Inferior parietal cortex (tissue), 1 donor: ENCODE data around the gene NINJ1.

Source experiments
- DNase-seq: peaks from one replicate; pipeline ENCODE4 v3.0.0-alpha.2; 2016; ENCODE audit errors: extremely low spot score

The NINJ1 gene

DNA sequence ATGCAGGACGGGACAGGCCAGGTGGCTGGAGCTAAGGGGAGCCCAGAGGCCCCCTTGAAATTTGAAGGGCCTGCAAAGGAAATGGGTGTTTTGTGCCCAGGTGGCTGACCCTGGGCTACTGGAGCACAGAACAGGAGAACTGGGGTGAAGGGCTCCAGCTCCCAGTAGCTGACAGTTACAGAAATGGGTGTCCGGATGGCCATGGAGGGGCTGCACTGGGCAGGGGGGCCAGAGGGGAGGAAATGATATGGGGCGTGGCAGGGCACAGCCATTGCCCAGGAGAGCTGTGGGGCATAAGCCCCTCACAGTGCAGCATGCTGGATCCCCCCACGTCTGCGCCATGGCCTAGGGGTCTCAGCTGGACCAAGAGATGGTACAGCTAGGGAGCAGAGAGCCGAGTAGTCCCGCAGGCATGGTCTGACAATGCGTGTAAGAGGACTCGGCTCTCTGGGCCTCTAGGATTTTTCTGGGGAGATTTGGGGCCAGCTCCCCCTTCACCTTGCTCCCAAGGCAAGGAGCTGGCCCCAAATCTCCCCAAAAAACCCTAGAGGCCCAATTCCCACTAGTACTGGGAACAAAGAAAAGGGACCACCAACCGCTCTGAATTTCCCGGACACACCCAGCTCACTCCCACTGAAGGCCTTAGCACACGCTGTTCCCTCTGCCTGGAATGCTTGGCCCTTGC, 45.9 kb downstream of the NINJ1 start:
- DNase-seq = no peak

- DNase-seq = no peak
Observed at GRCh38 chr9:93086447-93087224, 47.4 kb downstream of the NINJ1 start.

DNA sequence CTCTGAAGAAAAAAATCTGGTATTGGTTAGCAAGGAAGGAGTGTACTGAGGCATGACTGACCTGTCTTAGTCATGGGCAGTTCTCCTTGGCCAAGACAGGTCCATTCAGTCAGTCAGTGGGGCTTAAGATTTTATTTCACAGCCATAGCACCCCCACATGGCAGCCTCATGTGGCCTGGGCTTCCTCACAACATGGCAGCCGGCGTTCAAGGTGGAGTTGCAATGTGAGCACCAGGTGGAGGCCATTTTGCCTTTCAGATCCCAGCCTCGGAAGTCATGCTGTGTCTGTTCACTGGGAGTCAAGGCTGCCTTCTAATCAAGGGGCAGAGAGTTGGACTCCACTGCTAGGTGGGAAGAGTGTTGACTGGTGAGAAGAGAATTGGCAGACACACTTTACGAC, 48.4 kb downstream of the NINJ1 start:
- no peak for DNase-seq

GRCh38 chr9:93084471-93084881, 49.6 kb downstream of the NINJ1 start:
- no peak for DNase-seq

DNA sequence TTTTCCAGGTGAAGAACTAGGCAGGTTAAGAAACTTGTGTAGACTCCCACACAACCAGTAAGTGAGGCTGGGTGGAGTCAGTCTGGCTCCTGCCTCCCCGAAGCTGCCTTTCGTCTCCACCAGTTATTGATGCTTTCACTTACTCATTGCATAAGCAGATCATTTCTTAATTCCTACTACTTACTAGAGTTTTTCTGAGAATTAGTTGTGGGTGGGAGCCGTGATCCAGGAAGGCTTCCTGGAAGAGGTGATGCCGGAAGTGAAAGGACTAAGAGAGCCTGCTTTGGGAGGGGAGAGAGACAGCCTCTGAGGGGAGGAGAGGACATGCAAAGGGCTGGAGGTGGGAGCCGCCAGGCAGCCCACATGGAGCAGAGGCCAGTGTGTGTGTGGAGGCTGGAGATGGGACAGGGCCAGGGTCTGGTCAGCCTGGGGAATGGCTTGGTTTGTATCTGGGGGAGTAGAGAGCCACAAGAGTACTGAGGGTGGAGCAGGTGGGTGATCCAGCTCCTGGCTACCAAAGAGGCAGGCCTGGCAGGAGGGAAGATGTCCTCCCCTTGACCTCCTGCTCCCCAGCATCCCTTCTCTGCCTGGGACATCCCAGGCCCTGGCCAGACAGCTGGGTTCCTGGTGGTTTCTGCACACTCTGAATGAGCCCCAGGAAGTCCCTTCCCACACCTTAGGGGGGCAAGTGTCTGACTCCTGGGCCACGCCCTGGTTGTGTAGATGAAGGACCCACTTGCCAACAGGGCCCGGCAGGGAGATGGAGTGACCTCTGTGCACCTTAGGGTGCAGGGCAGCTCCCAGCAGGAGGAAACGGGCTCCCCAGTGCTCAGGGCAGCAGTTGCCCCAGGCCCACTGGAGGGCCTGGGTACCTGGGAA, 50.2 kb downstream of the NINJ1 start:
- no peak for DNase-seq

- DNase-seq = no peak
Observed at GRCh38 chr9:93082841-93083411, 51.1 kb downstream of the NINJ1 start.

DNA sequence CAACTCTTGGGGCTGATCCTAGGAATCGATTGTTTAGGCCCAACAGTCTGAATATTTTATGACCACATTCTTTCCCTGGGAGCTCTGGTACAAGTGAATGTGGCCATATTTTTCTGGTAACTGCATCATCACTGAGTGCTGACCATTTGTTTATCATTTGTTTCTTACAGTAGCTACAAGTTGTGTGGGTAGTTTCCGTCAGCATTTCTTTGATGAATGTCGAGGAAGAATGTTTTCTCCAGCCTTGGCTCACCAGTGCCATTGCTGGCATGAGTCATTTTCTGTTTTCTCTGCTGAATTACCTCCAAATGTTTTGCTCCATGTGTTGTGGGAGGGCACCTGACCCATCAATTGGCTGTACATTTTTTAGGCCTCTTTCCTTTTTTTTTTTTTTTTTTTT, 52.1 kb downstream of the NINJ1 start:
- no peak for DNase-seq

DNA sequence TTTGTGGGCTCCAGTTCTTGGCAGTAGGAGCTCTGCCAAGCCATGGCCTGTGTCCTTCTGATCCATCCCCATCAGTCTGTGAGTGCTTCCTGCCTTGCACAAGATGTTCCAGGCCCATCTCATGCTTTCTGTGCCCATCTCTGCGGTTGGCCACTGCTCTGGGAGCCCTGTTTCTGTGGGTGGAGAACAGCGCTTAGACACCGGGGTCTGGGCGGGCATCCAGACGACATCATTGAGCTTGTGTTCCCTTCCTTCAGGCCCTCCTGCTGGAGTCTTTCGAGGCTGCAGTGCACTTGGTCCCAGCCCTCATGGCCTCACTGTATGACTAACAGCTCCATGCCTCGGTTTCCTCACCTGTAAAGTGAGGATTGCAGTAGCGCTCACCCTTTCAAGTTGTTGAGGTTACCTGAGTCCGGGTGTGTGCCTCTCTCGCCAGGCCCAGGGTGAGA, 52.9 kb downstream of the NINJ1 start:
- DNase-seq = no peak

DNA sequence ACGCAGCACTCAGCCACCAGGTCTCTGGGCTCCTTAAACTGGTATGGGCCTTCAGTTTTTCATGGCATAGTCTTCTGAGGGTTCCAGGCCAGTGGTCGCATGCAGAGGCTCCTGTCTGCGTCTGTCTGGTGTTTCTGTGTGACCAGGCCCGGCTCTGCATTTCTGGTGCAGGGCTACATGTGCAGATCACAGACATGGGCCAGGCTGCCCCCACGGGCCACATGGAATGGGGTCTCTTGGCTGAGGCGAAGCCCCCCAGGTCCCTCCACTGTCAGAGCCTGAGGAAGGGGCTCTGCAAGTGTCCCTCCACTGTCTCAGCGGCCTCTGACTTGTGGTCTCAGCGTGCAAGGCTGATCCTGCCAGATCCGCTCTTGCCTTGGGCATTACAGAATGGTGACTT, 53.6 kb downstream of the NINJ1 start:
- no peak for DNase-seq

- DNase-seq = no peak
Observed at GRCh38 chr9:93079371-93079770, 54.7 kb downstream of the NINJ1 start.

- DNase-seq = no peak
Observed at GRCh38 chr9:93077811-93078210, 56.2 kb downstream of the NINJ1 start.

GRCh38 chr9:93077367-93077766, 56.7 kb downstream of the NINJ1 start:
- DNase-seq = no peak

DNA sequence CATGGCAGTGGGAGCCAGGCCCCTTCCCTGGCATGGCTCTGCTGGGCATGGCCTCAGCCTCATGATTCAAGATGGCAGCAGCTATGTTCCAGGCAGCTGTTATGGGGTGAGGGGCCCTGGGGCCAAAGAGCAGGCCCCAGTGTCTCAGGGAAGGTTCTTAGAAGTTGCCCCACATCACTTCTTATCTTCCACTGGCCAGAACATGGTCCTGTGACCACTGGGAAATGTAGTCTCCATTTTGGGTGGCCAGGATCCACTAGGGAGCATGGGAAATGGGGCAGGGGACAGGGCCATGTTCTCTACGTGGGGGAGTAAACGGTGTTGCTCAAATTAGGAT, 57.3 kb downstream of the NINJ1 start:
- no peak for DNase-seq

GRCh38 chr9:93076101-93076791, 57.8 kb downstream of the NINJ1 start:
- no peak for DNase-seq

GRCh38 chr9:93072383-93072795, 61.7 kb downstream of the NINJ1 start:
- no peak for DNase-seq
